Astrocyte of the hippocampus (primary cell): Measurements from ENCODE around the gene THEM4.
"Not testable (repeated sequence)": the region's sequence is repeated elsewhere in the genome, so short reads cannot be mapped to it uniquely, and the experiment has no call there.

ENCODE experiments used
- DNase-seq: peaks from one replicate; pipeline ENCODE4 v3.0.0; 2011; ENCODE audit warnings: low read depth, low spot score

Gene THEM4

DNA sequence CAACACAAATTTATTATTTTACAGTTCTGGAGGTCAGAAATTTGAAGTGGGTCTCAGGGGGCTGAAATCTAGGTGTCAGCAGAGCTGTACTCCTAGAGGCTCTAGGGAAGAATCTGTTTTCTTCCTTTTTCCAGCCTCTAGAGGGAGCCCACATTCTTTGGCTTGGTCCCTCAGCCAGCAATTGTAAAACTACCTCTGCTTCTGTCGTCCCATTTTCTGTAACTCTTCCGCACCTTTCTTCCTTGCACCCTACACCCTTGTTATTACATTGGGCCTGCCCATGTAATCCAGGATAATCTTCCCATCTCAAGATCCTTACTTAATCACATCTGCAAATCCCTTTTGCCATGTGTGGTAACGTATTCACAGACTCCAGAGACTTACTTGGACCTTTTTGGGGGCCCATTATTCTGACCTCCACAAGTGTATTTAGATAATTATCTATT, 24.8 kb upstream of the THEM4 start:
- DNase-seq, result peak; percentile 79

DNA sequence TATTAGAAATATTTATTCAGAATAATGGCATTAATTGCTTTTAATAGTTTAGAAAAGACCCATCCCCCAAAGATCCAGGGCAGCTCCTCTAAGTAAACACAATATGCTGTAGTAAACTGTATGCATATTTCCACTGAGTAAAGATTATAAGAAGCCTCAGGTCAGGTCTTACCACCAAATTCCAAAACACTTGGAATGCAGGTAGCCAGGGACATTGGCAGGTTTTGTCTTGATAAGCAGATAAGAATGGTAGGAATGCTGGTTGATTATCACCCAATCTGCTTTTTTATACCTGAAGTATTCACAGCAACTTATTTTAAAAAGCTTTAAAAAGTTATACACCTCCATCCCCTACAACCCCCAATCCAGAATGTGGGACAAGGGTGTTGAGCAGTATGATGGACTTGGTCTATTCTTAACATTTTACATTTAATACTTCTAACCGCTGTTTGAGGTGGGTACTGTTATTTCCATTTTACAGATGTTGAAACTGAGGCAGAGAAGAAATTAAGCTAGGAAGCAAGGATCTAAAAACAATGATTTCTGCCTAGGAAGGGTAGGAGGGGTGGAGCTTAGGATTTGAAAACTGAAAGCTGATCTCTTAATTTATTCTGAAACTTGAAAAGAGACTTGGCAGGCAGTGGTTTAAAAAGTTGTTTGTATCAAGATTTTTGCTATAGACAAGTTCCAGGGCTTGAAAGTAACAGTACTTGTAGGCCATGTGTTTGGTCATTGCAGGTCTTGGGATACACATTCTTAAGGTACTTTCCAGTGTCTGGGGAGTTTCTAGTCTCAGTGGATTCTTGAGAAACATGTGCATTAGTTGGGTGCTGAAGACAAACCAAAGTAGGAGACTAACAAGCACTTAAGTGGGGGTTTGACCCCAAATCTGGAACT, 15.6 kb upstream of the THEM4 start:
- DNase-seq, result no peak

DNA sequence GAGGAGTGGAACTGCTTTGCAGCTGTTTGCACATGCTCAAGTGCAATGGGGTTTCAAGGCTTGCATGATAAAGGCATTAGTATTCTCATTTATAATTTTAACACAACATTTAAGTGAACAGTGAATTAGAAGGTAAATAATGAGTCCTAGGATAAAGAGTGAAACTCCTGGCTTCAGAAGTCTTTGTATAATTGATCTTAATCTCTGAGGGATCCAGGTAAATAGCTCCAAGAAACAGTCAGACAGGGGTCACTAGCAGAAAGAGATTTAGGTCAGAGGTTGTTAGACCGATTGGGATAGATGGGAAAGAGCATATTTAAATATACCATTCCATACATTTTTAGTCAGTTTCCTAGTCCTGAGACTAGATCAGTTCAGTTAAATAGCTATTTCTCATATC, 14.1 kb upstream of the THEM4 start:
- DNase-seq, result no peak

DNA sequence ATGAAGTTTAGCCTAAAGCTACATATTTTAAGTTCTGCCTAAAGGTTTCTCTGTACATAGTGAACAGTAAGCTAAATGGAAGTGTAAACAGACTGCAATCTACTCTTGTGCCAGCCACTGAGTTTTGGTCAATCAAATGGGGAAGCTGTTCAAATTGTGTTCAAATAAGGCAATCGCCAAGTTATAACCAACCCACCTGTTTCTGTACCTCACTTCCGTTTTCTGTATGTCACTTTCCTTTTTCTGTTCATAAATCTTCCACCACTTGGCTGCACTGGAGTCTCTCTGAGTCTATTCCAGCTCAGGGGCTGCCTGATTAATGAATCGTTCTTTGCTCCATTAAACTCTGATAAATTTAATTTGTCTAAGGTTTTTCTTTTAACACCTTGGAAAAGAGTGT, 10.8 kb upstream of the THEM4 start:
- no peak for DNase-seq

DNA sequence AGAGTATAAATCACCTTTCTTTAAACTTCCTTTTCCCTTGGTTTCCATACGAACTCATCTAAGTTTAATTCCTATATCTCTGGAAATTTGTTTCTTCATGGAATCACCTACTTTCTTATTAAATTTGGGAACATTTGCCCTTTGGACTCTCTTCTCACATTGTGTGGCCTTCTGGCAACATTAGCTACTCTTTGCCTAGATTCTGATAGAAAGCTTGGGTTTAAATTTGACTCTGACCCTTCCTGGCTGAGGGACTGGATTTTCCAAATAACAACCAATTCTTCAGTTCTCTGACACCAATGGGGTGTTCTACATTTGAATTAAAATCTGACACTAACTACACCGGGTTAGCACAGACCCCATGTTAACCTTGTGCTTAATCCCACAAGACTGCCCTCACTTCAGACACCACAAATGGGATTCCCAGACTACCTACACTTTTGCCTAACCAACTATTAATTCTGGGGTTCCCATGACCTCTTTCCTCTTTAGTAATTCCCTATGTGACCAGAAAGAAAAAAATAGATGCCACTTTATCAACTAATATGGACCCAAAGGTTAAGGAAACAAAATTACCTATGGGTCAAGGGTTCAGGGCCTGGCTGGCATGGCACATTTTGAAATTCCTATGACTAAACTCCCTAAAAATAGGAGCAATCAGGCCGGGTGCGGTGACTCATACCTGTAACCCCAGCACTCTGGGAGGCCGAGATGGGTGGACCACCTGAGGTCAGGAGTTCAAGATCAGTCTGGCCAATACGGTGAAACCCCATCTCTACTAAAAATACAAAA, 9.7 kb upstream of the THEM4 start:
- DNase-seq, result no peak

DNA sequence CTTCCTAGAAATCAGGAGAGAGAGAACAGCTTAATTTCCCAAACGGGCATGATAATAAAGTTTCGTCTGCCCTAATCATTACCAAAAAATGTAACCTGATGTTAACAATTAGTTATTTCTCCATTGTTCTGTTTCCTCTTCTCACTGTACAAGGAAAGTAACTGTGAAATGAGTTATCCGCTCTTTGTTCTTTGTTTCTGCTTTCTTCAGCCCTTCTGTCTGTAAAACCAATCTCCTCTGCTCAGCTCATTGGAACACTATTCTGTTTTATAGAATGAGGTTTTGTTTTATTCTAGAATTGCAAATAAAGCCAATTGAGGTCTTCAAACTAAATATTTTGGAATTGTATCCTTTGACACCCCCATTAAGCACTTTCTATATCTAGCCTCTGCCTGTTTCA, 8.8 kb upstream of the THEM4 start:
- no peak for DNase-seq

DNA sequence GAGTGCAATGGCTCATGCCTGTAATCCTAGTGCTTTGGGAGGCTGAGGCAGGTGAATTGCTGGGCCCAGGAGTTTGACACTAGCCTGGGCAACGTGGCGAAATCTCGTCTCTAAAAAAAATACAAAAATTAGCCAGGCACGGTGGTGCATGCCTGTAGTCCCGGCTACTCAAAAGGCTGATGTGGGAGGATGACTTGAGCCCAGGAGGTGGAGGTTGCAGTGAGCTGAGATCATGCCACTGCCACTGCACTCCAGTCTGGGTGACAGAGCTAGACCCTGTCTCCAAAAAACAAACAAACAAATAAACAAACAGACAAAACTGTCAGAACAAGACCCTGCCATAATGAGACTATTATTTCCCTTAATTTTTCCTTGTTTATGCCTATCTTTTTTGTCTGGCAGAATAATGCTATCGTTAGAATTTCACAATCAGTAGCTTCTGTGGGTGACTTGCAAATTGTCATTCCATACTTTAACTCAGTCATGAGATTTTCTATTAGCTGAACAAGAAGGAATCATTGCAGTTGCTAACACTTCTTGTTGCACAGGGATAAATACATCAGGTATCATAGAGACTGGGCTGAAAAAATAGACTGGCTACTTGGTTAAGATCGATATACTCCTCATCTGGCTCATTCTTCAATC, 7.5 kb upstream of the THEM4 start:
- no peak for DNase-seq

DNA sequence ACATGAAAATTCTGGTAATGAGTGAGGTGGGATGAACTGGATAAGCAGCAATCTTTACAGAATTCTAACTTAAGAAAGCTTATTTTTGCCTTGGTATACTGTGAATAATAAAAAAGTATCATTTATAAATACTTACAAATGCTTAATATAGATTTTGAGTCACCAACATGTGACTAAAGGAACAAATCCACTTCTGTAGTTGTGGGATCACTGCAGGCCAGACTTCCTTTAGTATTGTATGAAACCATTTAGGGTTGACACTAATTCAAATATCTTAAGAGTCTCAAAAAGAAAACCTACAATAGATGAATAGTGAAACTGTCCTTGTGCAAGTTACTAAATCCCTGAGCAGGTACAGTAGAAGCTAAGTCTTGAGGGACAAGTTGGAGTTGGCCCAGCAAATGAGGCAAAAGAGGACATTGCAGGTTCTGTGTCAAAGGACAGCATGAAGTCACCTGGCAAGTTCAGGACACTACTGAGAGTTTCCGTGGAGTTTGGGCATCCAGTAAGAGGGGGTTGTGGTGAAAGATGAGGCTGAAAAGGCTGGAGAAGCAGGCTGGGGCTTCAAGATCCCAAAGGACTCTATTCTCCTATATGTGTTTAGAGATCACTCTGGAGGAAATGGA, 5.9 kb upstream of the THEM4 start:
- no peak for DNase-seq

DNA sequence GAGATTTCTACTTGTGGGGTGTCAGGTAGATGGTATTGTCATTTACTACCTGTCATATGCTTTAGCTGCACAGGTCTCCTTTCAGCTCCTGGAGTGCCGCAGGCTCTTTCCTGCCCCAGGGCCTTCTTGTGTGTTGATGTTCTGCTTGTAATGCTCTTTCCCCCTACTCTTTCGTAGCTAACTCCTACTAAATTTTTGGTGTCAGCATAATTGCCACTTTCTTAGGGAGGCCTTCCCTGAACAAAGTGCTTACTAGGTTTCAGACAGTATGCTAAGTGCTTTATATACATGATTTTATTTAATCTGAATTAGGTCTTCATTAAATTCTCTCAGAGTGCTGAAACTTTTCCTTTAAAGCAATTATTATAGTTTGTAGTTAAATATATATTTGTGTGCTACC, 4.8 kb upstream of the THEM4 start:
- no peak for DNase-seq

DNA sequence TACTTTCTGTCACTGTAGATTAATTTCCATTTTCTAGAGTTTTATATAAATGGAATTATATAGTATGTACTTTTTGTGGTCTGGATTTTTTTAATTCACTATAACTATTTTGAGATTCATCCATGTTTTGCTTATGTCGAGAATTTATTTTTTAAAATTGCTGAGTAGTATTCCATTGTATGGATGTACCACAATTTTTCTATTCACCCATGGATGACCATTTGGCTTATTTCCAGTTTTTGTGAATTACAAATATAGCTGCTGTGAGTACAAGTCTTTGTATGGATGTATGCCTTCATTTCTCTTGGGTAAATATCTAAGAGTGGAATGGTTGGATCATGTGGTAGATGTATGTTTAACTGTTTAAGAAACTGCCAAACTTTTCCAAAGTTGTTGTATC, 3.7 kb upstream of the THEM4 start:
- no peak for DNase-seq

DNA sequence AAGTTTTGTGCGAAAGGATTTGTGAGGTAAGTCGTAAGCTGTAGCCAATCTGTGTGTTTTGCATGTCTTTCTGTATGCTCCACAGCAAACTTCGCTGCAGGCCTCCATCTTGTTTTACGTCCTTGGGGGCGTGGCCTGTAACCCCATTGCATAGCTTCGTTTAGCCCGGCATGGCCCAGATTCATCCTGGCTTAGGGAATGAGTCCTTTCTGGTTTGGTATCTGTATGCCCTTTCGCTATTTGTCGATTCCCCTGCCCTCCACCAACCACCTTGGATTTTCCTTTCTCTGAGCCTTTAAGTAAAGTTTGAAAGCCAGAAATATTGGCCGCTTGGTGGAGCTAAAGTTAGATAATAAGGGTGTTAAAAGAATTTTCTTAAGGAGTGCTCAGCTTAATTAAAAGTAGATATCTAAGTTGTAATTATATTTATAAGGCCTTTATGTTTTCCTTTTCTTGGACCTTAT, 1.1 kb downstream of the THEM4 start:
- no peak for DNase-seq

DNA sequence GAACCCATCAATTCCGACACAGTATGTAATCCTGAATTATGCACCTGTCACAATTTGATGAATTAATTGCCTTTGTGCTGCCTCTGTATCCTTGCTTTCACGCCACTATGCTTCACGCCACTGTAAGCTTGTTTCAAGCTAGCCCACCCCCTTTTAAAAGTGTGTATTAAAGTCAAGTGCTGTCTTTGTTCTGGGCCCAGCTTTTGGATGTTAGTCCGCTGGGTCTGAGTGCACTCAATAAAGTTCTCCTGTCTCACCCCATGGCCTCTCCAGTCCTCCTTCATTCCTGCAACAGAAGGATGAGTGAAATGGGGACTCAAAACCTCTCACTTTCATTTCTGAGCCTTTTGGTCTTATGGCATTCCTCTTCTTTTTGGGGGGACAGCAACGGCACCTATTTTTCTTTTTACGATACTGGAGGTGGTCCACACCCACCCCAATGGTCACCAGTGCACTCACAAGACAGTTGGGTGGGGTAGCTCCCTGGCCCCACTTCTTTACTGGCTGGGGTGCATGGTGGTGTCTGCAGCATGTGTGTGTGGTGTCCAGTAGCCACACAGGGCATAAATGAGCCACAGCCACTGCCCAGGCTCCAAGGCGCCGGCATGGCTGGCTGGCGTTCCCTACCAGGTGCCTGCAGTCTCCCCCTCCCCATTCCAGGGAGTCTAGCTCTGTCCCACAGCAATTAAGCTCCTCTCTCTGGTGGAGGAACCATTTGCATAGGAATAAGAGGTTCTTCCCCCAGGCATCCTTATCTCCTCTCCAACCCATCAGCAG, 1.8 kb downstream of the THEM4 start:
- DNase-seq, result no peak

DNA sequence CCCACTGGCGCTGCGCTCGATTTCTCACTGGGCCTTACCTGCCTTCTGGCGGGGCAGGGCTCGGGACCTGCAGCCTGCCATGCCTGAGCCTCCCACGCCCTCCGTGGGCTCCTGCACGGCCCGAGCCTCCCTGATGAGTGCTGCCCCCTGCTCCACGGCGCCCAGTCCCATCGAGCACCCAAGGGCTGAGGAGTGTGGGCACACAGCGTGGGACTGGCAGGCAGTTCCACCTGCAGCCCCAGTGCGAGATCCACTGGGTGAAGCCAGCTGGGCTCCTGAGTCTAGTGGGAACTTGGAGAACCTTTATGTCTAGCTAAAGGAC, 3.0 kb downstream of the THEM4 start:
- not testable (repeated sequence) for DNase-seq

DNA sequence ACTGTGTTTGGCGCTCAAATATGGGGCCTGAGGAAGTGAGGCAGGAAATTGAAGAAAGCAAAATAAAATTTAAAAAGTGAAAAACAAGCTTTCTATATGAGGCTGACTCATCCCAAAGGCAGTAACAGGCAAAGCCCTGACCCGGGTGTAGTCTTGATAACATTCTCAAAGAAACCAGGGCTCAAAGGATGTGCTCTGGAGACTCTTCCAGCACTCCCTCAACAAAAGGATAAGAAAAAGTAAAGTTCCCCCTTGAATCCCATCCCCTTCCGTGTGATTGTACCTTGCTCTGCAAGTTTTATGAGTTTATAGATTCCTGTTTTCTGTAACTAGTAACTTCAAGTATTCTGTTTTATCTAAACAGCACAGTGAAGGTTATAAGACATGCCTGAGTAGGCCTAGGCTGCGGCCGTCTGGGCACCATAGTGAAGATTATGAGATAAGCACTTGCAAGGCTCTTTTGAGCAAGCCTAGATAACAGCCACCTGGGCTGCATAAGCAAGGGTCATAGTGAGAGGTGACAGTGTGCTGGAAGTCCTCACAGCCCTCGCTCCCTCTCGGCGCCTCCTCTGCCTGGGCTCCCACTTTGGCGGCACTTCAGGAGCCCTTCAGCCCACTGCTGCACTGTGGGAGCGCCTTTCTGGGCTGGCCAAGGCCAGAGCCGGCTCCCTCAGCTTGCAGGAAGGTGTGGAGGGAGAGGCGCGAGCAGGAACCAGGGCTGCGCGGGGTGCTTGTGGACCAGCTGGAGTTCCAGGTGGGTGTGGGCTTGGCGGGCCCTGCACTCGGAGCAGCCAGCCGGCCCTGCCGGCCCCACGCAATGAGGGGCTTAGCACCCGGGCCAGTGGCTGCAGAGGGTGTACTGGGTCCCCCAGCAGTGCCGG, 3.6 kb downstream of the THEM4 start:
- DNase-seq, result peak; percentile 22

DNA sequence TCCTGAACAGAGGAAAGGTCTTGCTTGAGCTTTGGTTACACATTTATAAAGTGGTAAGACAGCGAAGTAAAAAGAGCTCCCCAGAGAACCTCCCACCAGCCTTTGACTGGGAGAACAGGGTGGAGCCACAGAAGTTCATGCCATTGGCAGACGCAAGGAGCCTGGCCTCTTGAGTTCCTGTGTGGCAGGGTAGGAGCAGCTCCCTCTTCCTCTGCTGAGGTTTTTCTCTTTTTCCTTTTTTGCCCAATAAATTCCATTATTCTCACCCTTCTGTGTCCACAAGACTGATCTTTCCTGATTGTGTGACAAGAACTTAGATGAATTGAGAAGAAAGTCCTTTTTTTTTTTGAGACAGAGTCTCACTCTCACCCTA, 4.3 kb downstream of the THEM4 start:
- no peak for DNase-seq

DNA sequence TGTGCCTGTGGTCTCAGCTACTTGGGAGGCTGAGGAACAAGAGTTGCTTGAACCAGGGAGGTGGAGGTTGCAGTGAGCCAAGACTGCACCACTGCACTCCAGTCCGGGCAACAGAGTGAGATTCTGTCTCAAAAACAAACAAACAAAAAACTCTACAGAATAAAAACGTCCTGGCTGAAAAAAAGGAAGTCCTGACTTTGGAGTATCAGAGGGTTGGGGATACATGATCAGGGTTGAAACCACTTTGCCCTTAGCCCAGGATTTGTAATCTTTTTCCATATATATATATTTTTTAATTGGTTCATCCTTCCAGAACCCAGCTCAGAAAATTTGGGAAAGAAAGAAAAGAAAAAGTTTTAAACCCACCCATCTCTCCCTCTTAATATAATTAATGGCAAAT, 6.5 kb downstream of the THEM4 start:
- no peak for DNase-seq

DNA sequence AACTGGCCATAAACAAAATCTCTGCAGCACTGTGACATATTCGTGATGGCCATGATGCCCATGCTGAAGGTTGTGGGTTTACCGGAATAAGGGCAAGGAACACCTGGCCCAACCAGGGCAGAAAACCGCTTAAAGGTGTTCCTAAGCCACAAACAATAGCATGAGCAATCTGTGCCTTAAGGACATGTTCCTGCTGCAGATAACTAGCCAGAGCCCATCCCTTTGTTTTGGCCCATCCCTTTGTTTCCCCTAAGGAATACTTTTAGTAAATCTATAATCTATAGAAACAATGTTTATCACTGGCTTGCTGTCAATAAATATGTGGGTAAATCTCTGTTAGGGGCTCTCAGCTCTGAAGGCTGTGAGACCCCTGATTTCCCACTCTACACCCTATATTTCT, 8.5 kb downstream of the THEM4 start:
- DNase-seq, result not testable (repeated sequence)

DNA sequence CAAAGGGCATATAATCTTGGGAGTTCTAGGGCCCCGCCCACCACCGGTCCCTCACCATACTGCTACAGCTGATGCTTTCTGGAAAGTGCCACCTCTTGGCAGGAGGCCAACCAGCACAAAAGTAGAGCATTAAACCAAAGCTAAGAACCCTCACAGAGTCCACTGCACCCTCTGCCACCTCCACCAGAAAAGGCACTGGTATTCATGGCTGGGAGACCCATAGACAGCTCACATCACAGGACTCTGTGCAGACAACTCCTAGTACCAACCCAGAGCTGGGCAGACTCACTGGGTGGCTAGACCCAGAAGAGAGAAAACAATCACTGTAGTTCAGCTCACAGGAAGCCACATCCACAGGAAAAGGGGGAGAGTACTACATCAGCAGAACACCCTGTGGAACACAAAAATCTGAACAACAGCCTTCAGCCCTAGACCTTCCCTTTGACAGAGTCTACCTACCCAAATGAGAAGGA, 10.8 kb downstream of the THEM4 start:
- DNase-seq, result no peak

DNA sequence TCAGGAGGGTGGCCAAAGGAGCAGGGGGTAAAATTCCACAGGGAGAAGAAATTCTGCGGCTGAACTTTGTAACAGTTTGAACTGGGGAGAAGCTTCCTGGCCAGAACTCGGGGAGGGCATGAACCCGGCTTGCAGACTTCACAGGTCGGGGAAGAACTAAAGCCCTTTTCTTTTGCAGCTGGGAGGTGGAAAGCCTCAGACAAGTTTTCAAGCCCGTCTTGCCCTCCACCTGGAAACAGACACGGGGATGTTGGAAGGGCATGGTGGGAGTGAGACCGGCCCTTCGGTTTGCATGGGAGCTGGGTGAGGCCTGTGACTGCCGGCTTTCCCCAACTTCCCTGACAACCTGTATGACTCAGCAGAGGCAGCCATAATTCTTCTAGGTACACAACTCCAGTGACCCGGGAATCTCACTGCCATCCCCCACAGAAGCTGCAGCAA, 11.3 kb downstream of the THEM4 start:
- no peak for DNase-seq
